GM12875 (cell line): ENCODE results near the gene COL6A3.
"Not testable (repeated sequence)": the region's sequence is repeated elsewhere in the genome, so short reads cannot be mapped to it uniquely, and the experiment has no call there.

Source experiments
- H3K4me3 ChIP-seq: one replicate; pipeline ENCODE4 v1.5.1; 2011; ENCODE audit warnings: low read depth, low read length, control low read depth
- TF ChIP-seq, protein P1 (sequence below): IDR thresholded peaks from 2 replicates; pipeline ENCODE4 v1.5.1; 2011; ENCODE audit warnings: low read depth, mild to moderate bottlenecking, control low read depth, inconsistent platforms, low read length, moderate library complexity, borderline replicate concordance; ENCODE audit not compliant: insufficient read depth

Gene COL6A3

DNA sequence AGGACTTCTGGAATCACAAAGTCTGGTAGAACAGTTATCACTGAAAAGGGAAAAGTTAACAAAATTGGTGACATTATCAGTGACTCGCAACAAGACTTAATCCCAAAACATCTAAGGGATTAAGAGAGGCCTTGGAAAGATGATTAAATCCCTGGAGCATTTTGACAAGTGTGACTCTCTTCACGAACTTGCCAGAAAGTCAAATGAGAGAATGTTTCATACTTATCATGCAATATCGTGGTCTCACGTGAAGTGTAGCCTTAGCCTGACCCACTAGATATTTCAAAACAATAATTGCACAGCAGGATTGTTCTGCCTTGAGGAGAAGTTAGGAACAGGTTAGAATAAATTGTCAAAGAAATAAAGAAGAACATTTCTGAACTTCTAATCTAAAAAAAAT, 104.5 kb downstream of the COL6A3 start:
- TF ChIP-seq, protein P1, sequence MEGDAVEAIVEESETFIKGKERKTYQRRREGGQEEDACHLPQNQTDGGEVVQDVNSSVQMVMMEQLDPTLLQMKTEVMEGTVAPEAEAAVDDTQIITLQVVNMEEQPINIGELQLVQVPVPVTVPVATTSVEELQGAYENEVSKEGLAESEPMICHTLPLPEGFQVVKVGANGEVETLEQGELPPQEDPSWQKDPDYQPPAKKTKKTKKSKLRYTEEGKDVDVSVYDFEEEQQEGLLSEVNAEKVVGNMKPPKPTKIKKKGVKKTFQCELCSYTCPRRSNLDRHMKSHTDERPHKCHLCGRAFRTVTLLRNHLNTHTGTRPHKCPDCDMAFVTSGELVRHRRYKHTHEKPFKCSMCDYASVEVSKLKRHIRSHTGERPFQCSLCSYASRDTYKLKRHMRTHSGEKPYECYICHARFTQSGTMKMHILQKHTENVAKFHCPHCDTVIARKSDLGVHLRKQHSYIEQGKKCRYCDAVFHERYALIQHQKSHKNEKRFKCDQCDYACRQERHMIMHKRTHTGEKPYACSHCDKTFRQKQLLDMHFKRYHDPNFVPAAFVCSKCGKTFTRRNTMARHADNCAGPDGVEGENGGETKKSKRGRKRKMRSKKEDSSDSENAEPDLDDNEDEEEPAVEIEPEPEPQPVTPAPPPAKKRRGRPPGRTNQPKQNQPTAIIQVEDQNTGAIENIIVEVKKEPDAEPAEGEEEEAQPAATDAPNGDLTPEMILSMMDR = no peak
- no peak overlapping the region for H3K4me3 ChIP-seq

DNA sequence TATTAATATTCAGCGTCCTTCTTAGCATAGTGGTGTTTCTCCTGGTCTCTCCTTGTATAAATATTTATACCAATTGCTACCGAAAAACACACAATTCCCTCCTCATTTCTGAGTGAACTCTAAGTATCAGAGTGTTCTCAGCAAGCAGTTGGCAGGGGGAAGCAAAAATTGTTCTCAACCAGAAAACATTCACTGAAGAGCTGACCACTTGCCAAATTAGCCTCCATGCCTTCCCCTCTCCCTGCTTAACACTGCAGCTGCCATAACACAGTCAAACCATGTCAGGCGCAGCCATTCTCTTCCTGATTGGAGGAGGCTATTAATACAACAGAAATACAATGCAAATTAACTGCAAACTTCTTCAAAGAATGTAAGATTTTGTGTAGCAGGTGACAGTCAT, 105.0 kb downstream of the COL6A3 start:
- H3K4me3 ChIP-seq = no peak overlapping the region
- TF ChIP-seq, protein P1 = no peak

DNA sequence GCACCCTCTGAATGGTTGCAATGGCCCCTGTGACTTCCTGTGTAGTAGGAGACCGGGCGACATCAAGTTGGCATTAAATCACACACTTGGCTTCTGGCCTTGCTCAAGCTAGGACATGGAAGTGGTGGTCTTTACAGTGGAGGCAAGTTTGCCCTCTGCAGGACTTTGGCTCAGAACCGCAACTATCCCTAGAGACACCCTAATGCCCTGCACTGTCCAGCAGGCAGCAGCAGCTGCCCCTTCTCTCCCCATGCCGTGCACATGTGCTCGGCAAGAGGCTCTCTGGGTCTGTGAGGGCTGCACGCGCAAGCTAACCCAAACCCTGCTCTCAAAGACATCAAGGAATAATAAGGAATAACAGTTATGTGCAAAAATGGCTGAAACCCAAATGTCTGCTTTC, 106.5 kb downstream of the COL6A3 start:
- no peak overlapping the region for H3K4me3 ChIP-seq
- TF ChIP-seq, protein P1 = no peak

GRCh38 chr2:237306787-237307170, 107.2 kb downstream of the COL6A3 start:
- H3K4me3 ChIP-seq = no peak overlapping the region
- TF ChIP-seq, protein P1 = no peak

GRCh38 chr2:237306083-237306786, 107.7 kb downstream of the COL6A3 start:
- TF ChIP-seq, protein P1 = no peak
- no peak overlapping the region for H3K4me3 ChIP-seq

DNA sequence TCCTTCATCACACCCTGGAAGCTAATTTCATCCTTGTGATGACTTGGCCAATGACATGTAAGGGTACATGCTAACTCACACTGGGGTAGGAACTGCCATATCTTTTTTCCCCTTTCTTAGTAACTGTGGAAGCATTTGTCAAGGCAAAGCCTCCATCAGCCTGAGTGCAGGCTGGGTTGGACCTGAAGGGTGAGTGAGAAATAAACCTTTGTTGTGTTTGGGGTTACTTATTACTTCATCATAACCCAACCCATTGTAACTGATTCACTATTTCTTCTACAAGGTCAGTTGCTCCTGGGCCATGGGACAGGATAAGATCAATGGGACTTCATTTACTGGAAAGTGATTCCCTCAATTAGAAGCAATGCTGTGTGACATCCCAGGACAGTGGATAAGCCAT, 108.4 kb downstream of the COL6A3 start:
- TF ChIP-seq, protein P1 = no peak
- no peak overlapping the region for H3K4me3 ChIP-seq

DNA sequence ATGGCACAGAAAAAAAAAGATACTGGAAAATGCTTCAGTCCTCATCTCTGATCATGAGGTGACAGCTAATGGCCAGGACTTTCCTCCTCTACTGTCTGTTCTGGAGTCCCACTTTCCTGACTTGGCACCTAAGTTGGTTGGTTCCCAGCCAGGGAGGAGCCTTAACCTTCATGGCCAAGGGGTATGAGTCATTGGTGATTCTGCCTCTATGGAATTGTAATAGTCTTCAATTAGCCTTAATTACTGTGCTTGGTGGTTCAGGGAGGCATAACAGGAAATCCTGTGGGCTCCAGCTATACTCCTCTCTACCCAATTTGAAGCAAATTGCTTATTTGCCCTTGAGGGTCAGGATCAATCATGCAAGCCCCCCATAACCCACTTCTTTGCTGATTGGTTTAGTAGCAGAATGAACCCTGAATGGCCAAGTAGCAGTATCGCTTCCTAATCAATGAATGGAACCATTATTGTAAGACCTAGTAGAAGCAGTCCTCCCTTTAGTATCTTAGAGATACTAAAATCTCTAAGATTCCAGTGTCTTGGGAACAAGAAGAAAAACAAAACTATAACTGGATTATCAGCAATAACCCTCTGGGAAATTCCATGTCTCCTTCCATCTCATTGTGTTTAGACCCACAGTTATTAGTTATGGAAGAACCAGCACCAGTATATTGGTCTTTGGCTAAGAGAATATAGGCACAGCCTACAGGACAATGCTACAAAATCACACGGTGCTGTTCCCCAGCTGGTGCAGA, 109.0 kb downstream of the COL6A3 start:
- TF ChIP-seq, protein P1 = no peak
- no peak overlapping the region for H3K4me3 ChIP-seq

DNA sequence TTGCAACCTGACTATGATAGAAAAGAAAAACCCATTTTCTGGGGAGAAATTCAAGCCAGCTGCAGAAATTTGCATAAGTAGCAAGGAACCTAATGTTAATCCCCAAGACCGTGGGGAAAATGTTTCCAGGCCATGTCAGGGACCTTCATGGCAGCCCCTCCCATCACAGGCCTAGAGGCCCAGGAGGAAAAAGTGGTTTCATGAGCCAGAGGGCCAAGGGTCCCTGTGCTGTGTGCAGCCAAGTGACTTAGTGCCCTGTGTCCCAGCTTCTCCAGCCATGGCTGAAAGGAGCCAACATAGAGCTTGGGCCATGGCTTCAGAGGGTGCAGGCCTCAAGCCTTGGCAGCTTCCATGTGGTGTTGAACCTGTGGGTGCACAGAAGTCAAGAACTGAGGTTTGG, 110.7 kb downstream of the COL6A3 start:
- not testable (repeated sequence) for H3K4me3 ChIP-seq
